ENCODE measurements around the gene PDE4B. TPM values are rescaled to one million over a fixed set of nuclear protein-coding genes. Genes with fewer than 3 reads are reported as not detected.

Gene PDE4B
- total RNA-seq, 1 experiment from 2014 or later: 1.4 TPM

- no TSS peak for BruUV-seq (replicated peaks)
- peaks cover 26% of the 10 kb centered on the region for H3K4me1 ChIP-seq (ENCODE audit: insufficient read depth, low read length)
- no peaks in the 10 kb centered on the region for H4K20me1 ChIP-seq (ENCODE audit: low read length)
- H3K27me3 ChIP-seq (ENCODE audit: low read length): no peaks in the 10 kb centered on the region
- TF ChIP-seq EZH2phosphoT487 (IDR thresholded peaks at IDR 0.05; ENCODE audit: borderline replicate concordance, low read length) (no peak), EZH2 (IDR thresholded peaks at IDR 0.05; ENCODE audit: low read length, unreplicated experiment) (no peak), CTCF (conservative IDR thresholded peaks at IDR 0.05; ENCODE audit: low read depth, low read length) (no peak)
- ChIA-PET CTCF (no interaction called here), POLR2A (ENCODE audit: unreplicated experiment) (no interaction called here)
- no peaks in the 10 kb centered on the region for H3K79me2 ChIP-seq (ENCODE audit: low read length)
- no peak overlapping the region for H3K9ac ChIP-seq (ENCODE audit: low read length)
- ATAC-seq (no peak), DNase-seq (no peak)
- H3K4me2 ChIP-seq (ENCODE audit: low read length): no peak overlapping the region
- no peaks in the 10 kb centered on the region for H3K9me2 ChIP-seq (replicated peaks; ENCODE audit: low read length)
- no peaks in the 10 kb centered on the region for H3K9me3 ChIP-seq (ENCODE audit: low read length)
- no peak overlapping the region for H3K4me3 ChIP-seq (ENCODE audit: low read length)
- no peak overlapping the region for H2AFZ ChIP-seq (ENCODE audit: low read length)
- H3K36me3 ChIP-seq (ENCODE audit: low read depth, low read length): no peaks in the 10 kb centered on the region
- no peaks in the 10 kb centered on the region for H3F3A ChIP-seq (ENCODE audit: low read length, unreplicated experiment)
- intact Hi-C loops (cut with micrococcal nuclease): loop anchor here (5.0 kb wide), 1 partner anchor 103 kb away; no protein-coding TSS in a partner anchor
- no peak overlapping the region for H3K27ac ChIP-seq (ENCODE audit: low read length)
These were observed 541.6 kb downstream of the PDE4B start for GRCh38 chr1:66334318-66334717.

- DNase-seq: no peak
- intact Hi-C loops (cut with micrococcal nuclease): no loop called here
- POLR2A ChIA-PET (ENCODE audit: unreplicated experiment): no interaction called here
- Histone ChIP-seq H3F3A (ENCODE audit: low read length, unreplicated experiment) (no peaks in the 10 kb centered on the region), H3K9me3 (ENCODE audit: low read length) (no peaks in the 10 kb centered on the region), H4K20me1 (ENCODE audit: low read length) (no peaks in the 10 kb centered on the region), H3K9me2 (replicated peaks; ENCODE audit: low read length) (no peaks in the 10 kb centered on the region), H3K4me2 (ENCODE audit: low read length) (no peak overlapping the region), H3K27me3 (ENCODE audit: low read length) (no peaks in the 10 kb centered on the region), H3K4me3 (ENCODE audit: low read length) (no peak overlapping the region), H3K9ac (ENCODE audit: low read length) (no peak overlapping the region), H2AFZ (ENCODE audit: low read length) (no peak overlapping the region), H3K79me2 (ENCODE audit: low read length) (no peaks in the 10 kb centered on the region), H3K4me1 (ENCODE audit: insufficient read depth, low read length) (peaks cover 26% of the 10 kb centered on the region), H3K27ac (ENCODE audit: low read length) (no peak overlapping the region), H3K36me3 (ENCODE audit: low read depth, low read length) (no peaks in the 10 kb centered on the region)
- no TSS peak for BruUV-seq (replicated peaks)
- no peak for ATAC-seq
- no peak for TF ChIP-seq CTCF (conservative IDR thresholded peaks at IDR 0.05; ENCODE audit: low read depth, low read length)
- TF ChIP-seq EZH2phosphoT487 (IDR thresholded peaks at IDR 0.05; ENCODE audit: borderline replicate concordance, low read length): no peak
- no peak for TF ChIP-seq EZH2 (IDR thresholded peaks at IDR 0.05; ENCODE audit: low read length, unreplicated experiment)
- CTCF ChIA-PET: no interaction called here
These were observed 542.4 kb downstream of the PDE4B start for GRCh38 chr1:66335125-66335524.

GRCh38 chr1:66335859-66336640 lies 543.4 kb downstream of the PDE4B start:
- peaks cover 22% of the 10 kb centered on the region for H3K4me1 ChIP-seq (ENCODE audit: insufficient read depth, low read length)
- no peaks in the 10 kb centered on the region for H3K79me2 ChIP-seq (ENCODE audit: low read length)
- intact Hi-C loops (cut with micrococcal nuclease): no loop called here
- no peak overlapping the region for H2AFZ ChIP-seq (ENCODE audit: low read length)
- ATAC-seq: no peak
- no peaks in the 10 kb centered on the region for H4K20me1 ChIP-seq (ENCODE audit: low read length)
- no peaks in the 10 kb centered on the region for H3F3A ChIP-seq (ENCODE audit: low read length, unreplicated experiment)
- H3K4me2 ChIP-seq (ENCODE audit: low read length): no peak overlapping the region
- BruUV-seq (replicated peaks): no TSS peak
- no peaks in the 10 kb centered on the region for H3K36me3 ChIP-seq (ENCODE audit: low read depth, low read length)
- ChIA-PET POLR2A (ENCODE audit: unreplicated experiment) (no interaction called here), CTCF (no interaction called here)
- no peak overlapping the region for H3K27ac ChIP-seq (ENCODE audit: low read length)
- H3K27me3 ChIP-seq (ENCODE audit: low read length): no peaks in the 10 kb centered on the region
- no peaks in the 10 kb centered on the region for H3K9me2 ChIP-seq (replicated peaks; ENCODE audit: low read length)
- TF ChIP-seq EZH2 (IDR thresholded peaks at IDR 0.05; ENCODE audit: low read length, unreplicated experiment): no peak
- no peak for TF ChIP-seq CTCF (conservative IDR thresholded peaks at IDR 0.05; ENCODE audit: low read depth, low read length)
- no peak for TF ChIP-seq EZH2phosphoT487 (IDR thresholded peaks at IDR 0.05; ENCODE audit: borderline replicate concordance, low read length)
- DNase-seq: no peak
- H3K9me3 ChIP-seq (ENCODE audit: low read length): no peaks in the 10 kb centered on the region
- no peak overlapping the region for H3K9ac ChIP-seq (ENCODE audit: low read length)
- no peak overlapping the region for H3K4me3 ChIP-seq (ENCODE audit: low read length)

Measured in PC-3 (cell line).